NAMALWA (cell line): ENCODE measurements around the gene SCAF1.
"Not testable (repeated sequence)": the region's sequence is repeated elsewhere in the genome, so short reads cannot be mapped to it uniquely, and the experiment has no call there.

Experiments
- DNase-seq: peaks from one replicate; pipeline ENCODE4 v3.0.0-alpha.2; 2015; ENCODE audit warnings: low spot score

Gene SCAF1

DNA sequence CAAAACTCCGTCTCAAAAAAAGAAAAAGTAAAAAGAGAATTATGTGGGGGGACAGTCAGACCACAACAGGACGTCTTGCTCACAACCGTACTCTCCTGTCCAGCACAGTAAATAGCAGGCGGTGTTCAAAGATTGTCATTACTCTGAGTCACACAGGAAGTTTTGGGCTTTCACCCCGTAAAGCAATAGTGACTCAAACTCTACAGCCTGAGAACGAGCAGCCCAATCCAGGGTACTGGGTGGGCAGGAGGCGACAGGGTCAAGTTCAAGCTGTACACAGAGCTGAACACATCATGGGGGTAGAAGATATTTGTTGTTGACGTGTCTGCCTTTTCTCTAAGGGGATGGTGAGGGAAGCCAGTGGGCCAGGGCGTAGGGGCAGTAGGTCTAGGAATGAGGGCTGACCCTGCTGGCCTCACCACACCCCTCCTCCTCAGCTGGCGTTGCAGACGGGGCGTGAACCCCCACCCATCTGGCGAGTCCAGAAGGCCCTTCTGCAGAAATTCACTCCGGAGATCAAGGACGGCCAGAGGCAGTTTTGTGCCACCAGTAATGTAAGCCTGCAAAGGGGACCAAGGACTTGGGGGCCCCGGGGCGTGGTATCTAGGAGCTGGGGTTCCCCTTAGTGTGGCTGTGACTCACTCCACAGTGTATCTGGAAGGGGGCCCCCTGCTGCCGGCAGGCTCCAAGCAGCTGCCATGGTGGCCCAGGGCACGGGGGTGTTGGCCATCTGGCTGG lies 27.7 kb upstream of the SCAF1 start:
- no peak for DNase-seq

DNA sequence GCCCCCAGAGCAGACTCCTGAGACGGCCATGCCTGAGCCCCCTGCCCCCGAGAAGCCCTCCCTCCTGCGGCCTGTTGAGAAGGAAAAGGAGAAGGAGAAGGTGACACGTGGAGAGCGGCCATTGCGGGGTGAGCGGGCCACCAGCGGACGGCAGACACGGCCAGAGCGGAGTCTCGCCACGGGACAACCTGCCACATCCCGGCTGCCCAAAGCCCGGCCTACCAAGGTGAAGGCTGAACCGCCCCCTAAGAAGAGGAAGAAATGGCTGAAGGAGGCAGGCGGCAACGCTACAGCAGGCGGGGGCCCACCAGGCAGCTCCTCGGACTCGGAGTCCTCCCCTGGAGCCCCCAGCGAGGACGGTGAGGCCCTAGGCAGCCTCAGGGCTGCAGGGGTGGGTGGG lies 26.1 kb upstream of the SCAF1 start:
- DNase-seq, result no peak

DNA sequence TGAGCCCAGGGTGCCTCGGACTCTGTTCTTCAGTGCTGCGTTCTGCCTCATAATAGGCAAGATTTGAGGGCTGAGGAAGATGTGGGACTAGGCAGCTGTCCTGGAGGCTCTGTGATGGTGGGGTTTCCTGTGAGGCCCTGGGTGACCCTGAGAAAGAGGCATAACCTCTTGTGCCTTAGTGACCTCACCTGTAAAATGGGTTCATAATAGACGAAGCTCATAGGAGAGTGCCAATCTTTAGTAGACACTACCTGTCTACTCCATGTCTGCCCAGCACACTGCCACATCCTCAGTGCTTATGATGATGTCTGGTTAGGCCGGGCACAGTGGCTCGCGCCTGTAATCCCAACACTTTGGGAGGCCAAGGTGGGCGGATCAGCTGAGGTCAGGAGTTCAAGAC lies 25.5 kb upstream of the SCAF1 start:
- no peak for DNase-seq

DNA sequence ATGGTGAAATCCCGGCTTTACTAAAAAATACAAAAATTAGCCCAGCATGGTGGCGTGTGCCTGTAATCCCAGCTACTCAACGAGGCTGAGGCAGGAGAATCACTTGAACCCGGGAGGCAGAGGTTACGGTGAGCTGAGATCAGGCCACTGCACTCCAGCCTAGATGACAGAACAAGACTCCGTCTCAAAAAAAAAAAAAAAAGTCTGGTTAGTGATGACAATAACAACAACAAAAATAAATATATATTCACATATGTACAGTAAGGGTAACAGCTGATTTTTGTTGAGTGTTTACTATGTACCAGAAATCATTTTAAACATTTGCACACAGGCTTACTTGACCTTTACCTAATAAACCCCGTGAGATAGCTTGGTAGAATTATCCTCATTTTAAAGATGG lies 25.1 kb upstream of the SCAF1 start:
- DNase-seq, result no peak

DNA sequence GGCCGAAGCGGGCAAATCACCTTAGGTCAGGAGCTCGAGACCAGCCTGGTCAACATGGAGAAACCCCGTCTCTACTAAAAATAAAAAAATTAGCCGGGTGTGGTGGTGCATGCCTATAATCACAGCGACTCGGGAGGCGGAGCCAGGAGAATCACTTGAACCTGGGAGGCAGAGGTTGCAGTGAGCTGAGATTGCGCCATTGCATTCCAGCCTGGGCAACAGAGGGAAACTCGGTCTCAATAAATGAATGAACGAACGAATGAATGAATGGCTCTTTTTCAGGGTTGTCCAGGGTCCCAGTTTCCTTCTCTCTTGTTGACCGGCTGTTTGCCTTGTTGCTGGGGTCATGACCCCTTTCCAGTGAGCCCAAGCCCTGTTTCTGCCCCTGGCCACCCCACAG lies 24.1 kb upstream of the SCAF1 start:
- not testable (repeated sequence) for DNase-seq

DNA sequence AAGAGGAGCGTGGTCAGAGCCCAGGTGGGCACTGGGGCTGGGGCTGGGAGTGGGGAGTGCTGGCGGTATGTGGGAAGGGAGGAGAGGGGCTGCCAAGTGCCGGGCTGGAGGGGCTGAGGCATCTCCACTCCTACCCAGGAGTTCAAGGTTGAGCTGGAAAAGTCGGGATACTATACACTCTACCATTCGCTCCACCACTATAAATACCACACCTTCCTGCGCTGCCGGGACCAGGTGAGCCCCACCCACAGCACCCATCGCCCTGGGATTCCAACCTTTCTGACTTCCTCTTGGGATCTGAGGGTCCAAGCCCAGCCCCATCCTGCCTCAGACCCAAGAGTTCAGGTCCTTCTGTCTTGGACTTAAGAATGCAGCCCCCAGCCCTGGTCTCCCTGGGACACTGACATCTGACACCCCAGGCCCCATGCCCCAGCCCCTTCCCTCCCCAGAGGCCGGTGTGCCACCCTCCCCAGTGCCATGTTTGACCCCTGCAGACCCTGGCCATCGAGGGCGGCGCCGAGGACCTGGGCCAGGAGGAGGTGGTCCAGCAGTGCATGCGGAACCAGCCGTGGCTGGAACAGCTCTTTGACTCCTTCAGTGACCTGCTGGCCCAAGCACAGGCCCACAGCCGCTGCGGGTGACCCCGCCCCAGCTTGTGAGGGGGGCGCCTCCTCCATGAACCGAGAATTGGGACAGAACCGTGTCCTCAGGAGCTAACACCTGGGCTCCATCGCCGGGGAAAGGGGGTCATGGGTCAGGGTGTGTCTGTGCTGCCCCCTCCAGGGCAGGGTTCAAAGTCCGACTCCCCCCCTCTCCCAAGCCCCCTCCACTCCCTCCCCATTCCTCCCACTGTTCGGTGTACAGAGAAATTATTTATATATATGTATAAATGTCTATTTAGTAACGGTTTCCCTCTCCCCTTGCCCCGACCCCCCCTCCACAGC lies 16.8 kb upstream of the SCAF1 start:
- no peak for DNase-seq

DNA sequence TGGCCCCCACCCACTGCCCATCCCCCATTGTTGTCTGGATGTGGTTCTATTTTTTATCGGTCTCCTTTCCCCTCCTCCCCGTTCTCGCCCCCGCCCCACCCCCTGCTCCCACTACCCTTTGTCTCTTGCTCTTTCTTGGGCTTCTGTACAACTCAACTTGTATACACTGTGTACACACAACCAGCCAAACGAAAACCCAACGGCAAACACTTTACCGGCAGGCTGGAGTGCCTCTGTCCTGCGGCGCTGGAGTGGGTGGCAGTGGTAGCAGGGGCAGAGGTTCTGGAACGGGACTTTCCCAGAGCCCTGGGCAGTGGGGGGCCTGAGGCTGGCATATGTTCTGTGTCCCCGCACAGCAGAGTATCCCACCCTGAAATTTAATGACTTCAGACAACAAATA lies 15.8 kb upstream of the SCAF1 start:
- no peak for DNase-seq

DNA sequence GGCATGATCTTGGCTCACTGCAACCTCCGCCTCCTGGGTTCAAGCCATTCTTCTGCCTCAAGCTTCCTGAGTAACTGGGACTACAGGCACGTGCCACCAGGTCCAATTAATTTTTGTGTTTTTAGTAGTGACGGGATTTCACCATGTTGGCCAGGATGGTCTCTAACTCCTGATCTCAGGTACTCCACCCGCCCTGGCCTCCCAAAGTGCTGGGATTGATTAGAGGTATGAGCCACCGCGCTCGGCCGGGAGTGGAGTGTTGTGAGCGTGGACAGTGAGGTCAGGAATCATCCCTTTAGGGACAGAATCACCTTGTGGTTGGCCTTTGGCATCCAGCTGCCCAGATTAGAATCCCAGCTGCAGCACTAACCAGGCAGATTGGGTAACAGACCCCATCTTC lies 12.3 kb upstream of the SCAF1 start:
- no peak for DNase-seq

DNA sequence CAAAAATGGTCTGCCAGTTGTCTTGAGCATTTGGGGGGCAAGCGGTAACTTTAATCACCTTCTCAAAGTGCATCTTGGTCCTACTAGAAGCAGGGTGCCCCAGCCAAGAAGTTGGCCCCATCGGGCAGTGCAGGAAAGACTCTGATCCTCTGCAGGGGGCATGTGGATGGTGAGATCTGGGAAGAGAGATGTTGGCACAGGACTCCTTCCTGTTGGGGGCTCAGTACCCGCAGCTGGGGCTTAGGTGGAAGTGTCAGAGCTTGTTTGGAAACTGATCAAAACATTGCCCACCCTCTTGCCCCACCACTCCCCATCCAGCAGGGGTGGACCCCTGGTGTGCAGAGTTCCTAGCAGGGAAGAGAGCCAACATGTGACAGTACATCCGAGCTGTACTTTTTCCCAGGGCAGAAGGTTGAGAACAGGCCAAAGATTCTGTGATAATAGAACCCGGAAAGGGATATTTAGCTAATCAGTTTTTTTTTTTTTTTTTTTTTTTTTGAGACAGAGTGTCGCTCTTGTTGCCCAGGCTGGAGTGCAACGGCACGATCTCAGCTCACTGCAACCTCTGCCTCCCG lies 10.9 kb upstream of the SCAF1 start:
- DNase-seq, result no peak

DNA sequence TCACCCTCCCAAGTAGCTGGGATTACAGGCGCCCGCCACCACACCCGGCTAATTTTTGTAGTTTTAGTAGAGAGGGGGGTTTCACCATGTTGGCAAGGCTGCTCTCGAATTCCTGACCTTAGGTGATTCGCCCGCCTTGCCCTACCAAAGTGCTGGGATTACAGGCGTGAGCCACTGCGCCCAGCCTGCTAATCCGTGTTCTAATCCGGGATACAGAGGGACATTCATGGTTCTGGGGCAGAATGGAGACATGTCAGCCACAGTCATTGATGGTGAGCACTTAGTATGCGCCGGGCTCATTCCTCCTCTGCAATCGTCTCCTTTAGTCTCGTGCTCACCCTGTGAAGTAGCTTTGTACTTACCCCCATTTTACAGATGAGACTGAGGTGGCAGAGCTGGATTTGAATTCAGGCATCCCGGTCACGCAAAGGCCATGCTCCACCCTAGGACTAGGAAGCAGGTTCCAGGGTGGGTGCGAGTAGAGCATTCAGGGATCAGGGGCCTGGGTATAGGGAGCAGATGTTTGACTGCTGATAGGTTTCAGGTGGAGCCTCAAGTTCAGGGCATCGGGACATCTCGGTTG lies 10.3 kb upstream of the SCAF1 start:
- DNase-seq, result no peak

DNA sequence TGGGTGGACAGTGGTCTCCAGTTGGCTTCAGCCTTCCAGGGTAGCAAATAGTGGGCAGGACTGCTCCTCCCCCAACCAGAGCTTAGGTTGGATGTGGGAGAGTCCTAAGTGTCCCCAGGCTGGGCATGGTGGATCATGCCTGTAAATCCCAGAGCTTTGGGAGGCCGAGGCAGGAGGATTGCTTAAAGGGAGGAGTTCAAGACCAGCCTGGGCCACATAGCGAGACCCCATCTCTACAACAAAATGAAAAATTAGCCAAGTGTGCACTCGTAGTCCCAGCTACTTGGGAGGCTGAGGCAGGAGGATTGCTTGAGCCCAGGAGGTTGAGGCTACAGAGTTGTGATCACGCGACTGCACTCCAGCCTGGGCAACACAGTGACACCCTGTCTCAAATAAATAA lies 9.4 kb upstream of the SCAF1 start:
- DNase-seq, result no peak

DNA sequence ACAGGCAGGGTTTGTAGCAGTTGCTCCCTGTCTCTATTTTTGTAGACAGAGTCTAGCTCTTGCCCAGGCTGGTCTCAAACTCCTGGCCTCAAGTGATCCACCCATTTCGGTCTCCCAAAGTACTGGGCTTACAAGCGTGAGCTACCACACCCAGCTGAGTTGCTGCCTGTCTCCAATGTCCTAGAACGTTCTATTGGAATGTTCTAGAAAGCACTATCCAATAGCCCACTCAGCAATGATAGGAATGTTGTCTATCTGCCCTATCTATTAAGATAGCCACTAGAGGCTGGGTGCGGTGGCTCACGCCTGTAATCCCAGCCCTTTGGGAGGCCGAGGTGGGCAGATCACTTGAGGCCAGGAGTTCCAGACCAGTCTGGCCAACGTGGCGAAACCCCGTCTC lies 8.7 kb upstream of the SCAF1 start:
- not testable (repeated sequence) for DNase-seq

DNA sequence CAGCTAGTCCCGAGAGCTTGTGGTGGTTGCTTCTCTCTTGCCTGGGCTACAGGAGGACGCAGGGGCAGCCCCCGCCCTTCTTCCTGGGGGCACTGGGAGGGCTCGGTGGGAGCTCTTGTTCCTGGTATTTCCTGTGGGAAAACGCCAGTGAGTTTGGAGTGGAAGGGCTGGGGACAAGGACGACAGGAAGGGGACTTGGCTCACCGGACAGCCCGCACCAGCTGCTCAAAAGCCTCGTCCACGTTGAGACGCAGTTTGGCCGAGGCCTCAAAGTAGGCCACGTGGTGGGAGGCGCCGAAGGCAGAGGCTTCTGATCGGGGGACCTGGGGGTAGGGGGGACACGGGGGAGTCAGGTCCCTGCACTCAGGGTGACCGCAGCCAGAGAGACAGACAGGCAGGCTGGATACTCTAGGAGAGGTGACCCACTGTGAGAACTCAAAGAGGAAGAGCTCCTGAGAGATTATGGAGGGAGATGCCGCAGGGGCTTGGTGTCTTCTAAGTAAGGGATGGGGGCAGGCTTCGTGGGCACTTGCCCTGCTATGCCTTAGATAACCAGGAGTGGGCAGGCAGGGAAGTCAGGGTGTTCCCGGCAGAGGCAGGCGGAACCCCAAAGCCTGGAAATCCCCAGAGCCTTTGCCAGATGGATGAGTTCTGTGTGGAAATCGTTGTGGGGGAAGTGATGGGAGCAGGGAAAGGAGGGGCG lies 6.3 kb upstream of the SCAF1 start:
- no peak for DNase-seq

DNA sequence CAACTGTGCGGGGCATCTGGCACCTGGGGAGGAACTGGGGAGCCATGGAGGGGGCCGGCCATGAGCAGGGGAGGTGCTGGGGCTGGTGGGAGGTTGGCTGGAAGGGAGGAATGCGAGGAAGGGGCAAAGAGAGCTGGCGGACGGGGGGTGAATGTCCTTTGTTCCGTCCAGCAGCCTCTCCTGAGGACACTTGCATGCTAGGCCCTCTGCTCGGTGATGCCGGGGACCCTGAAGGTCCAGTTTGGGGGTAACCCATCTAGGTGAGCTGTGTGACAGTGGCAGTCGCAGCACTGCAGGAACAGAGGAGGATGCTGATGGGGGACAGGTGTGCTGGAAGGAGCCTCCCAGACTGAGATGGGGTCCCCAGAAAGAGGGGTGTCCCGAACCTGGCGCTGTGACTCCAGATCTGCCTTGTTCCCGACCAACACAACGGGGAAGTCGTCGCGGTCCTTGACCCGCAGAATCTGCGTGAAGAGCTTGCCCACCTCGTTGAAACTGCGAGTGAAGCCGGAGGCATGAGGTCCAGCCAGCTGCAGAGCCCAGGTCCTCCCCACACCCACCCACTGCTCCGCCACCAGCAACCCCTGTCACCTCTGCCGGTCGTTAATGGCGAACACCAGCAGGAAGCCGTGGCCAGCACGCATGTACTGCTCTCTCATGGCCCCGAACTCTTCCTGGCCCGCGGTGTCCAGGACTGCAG lies 5.6 kb upstream of the SCAF1 start:
- no peak for DNase-seq

DNA sequence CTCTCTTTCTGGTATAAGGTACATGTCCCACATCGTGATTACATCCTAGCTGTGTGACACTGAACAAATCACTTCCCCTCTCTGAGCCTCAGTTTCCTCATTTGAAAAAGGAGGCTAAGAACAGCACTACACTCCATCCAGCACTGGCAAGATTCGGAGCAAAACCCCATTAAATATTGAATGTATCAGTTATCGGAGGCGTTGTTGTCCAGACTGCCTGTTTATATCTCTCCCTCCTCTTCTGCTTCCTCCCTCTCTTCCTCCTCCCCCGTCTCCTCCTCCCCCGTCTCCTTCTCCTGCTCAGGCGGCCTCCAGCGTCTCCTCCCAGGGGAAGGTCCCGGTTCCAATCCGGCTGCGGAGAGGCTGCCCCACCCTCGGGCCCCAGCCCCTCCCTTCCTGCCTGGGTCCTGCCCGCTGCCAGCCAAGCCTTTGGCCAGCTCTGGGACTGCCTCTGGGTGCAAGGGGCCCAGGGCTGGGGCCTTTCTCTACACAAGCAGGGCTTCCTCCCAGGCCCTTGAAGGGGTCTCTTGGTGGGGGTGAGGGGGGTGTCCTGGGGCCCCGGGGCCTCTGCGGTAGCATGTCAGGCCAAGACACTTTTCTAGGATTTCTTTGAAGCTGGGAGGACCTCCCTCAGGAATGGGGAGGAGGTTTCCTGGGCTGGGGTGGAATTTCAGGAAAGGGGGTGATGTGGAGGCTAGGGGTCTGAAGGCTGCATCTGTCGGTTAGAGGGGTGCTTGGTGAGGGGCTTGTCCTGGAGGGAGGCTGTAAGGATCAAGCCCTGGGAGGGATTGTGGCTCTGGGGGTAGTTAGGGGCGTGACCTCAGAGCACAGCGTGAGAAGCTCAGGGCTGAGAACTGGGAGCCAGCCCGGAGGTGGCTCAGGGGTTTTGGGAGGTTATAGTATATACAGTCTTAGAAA lies 3.9 kb upstream of the SCAF1 start:
- no peak for DNase-seq

DNA sequence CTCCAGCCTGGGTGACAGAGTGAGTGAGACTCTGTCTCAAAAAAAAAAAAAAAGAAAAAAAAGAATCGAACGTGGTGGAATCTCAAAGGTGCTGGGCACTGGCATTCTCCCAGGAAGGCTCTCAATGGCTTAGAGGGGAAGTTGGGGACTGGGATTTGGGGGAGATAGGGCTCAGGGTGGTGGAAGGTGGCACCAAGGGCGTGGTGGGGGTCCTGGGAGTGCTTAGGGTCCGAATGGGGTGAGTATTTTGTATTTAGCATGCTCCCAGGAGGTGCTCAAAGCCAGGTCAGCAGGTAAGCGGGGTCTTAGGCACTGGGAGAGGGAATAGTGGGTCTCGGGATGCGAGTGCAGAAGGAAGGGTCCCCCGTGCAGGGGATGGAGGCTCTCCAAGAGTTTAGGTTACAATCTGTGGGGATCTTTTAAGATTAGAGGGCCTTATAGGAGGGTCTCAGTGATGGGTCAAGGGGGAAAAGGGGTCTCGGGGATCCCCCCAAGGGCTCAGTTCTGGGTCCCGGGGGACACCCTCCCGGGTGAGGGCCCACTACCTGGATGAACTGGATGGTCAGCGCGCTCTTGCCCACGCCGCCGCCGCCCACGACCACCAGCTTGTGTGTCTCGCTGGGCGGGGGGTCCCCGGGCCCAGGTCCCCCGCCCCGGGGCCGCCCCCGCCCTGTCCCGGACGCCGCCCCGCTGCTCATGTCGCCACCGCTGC lies 2.5 kb upstream of the SCAF1 start:
- DNase-seq, result no peak

DNA sequence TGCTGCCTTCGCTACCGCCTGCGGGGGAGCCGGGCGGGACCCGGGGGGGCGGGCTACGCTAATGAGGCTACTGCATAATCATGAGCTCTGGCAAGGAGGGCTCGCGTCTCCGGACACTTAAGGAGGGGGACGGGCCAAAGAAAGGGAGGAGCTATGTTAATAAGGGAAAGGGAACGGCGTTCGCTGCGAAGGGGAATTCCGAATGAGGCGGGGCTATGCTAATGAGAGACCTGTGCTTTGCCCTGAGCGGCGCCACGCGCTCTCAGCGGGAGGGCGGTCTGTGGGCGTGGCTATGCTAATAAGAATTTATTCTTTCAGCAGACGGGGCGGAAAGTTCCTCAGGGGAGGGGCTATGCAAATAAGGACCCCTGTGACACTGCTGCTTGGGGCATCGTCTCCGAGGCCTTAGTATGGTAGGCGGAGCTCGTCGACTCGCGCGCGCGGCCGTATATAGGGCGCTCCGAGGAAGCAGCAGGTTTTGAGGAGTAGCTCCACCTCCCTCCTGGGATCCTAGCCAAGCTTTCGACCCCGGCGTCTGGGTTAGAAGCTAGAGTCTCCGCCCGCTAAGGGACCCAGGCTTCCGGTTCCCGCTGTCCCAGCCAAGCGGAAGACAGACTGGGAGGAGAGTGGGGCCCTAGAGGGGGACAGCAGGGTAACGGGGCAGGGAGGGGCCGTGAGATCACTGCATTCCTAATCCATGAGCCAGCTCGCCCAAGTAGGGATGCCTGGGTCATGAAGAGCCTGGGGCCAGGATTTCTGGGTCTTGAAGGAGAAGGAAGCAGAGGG lies 1.7 kb upstream of the SCAF1 start, which contains the start of gene RRAS:
RRAS (minus strand) TSS at position 31 of the 786 bp plus-strand sequence. CDS start 45 bp downstream, outside the sequence.
- peak; percentile 100 for DNase-seq

DNA sequence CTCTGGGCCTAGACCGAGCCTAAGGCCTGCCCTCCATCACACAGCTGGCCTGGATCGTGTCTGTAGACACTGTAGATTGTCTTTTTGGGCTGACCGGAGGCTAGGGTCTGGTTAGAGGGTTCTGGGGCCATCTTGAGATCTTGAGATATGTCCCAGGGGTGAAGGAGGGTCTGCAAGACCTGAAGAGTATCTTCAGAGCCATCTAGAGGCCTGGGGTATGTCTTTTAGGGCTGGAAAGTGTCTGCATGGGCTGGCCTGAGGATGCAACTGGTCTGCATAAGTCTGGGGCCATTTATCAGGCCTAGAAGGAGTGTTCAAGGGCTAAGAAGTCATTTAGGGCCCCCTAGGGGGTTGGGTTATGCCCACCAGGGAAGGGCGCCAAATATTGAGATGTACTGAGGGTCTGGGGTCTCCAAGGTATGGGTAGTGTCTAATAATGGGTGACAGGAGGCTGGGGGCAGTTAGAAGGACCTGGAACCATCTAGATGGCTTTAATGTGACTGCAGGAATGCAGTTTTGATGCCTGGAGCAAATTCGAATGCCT lies 555 bp downstream of the SCAF1 start:
- peak; percentile 64 for DNase-seq
